IPS-18c (cell line): ENCODE measurements around the gene KCNIP1.

Experiments used
- H3K4me3 ChIP-seq: 2 replicates; pipeline ENCODE4 v1.7.0; 2013; ENCODE audit warnings: low read depth, mild to moderate bottlenecking, low read length, moderate library complexity; ENCODE audit not compliant: insufficient read depth
- H3K9me3 ChIP-seq: one replicate; pipeline ENCODE4 v1.6.1; 2013; ENCODE audit warnings: mild to moderate bottlenecking, low read length, moderate library complexity; ENCODE audit not compliant: control insufficient read depth, insufficient read depth

The KCNIP1 gene

GRCh38 chr5:170636801-170637477 is 133.1 kb downstream of the KCNIP1 start:
- H3K9me3 ChIP-seq = no peaks in the 10 kb centered on the region
- H3K4me3 ChIP-seq = no peak overlapping the region

- no peaks in the 10 kb centered on the region for H3K9me3 ChIP-seq
- H3K4me3 ChIP-seq = no peak overlapping the region
Measured at GRCh38 chr5:170638051-170638450, 134.2 kb downstream of the KCNIP1 start.

GRCh38 chr5:170638454-170639220 is 134.8 kb downstream of the KCNIP1 start:
- H3K9me3 ChIP-seq = no peaks in the 10 kb centered on the region
- no peak overlapping the region for H3K4me3 ChIP-seq

- Histone ChIP-seq H3K4me3 (0 out of 2 replicates have a peak overlapping the region, but pooled peaks have one; percentile 15), H3K9me3 (no peaks in the 10 kb centered on the region)
Measured at GRCh38 chr5:170639221-170639925, 135.6 kb downstream of the KCNIP1 start.

- Histone ChIP-seq H3K9me3 (no peaks in the 10 kb centered on the region), H3K4me3 (no peak overlapping the region)
Measured at GRCh38 chr5:170640731-170641588, 137.1 kb downstream of the KCNIP1 start.

- Histone ChIP-seq H3K9me3 (no peaks in the 10 kb centered on the region), H3K4me3 (no peak overlapping the region)
Measured at GRCh38 chr5:170641589-170642031, 137.8 kb downstream of the KCNIP1 start.

- no peaks in the 10 kb centered on the region for H3K9me3 ChIP-seq
- no peak overlapping the region for H3K4me3 ChIP-seq
Measured at GRCh38 chr5:170642066-170642735, 138.4 kb downstream of the KCNIP1 start.

GRCh38 chr5:170642776-170643436 is 139.1 kb downstream of the KCNIP1 start:
- Histone ChIP-seq H3K9me3 (no peaks in the 10 kb centered on the region), H3K4me3 (no peak overlapping the region)

- Histone ChIP-seq H3K4me3 (no peak overlapping the region), H3K9me3 (no peaks in the 10 kb centered on the region)
Measured at GRCh38 chr5:170643591-170643990, 139.8 kb downstream of the KCNIP1 start.

GRCh38 chr5:170644501-170644900 is 140.7 kb downstream of the KCNIP1 start:
- H3K9me3 ChIP-seq = no peaks in the 10 kb centered on the region
- no peak overlapping the region for H3K4me3 ChIP-seq

GRCh38 chr5:170648541-170648940 is 144.7 kb downstream of the KCNIP1 start:
- H3K4me3 ChIP-seq = no peak overlapping the region
- no peaks in the 10 kb centered on the region for H3K9me3 ChIP-seq

- H3K9me3 ChIP-seq = no peaks in the 10 kb centered on the region
Measured at GRCh38 chr5:170650850-170651249, 147.0 kb downstream of the KCNIP1 start.

GRCh38 chr5:170651604-170652277 is 147.9 kb downstream of the KCNIP1 start:
- H3K9me3 ChIP-seq = no peaks in the 10 kb centered on the region
- no peak overlapping the region for H3K4me3 ChIP-seq

More at GRCh38 chr5:170650850-170651249, 147.0 kb downstream of the KCNIP1 start:
- no peak overlapping the region for H3K4me3 ChIP-seq

GRCh38 chr5:170655476-170655875 is 151.7 kb downstream of the KCNIP1 start:
- Histone ChIP-seq H3K9me3 (no peaks in the 10 kb centered on the region), H3K4me3 (no peak overlapping the region)

GRCh38 chr5:170655920-170656319 is 152.1 kb downstream of the KCNIP1 start:
- H3K4me3 ChIP-seq = no peak overlapping the region
- no peaks in the 10 kb centered on the region for H3K9me3 ChIP-seq

GRCh38 chr5:170656346-170656745 is 152.5 kb downstream of the KCNIP1 start:
- Histone ChIP-seq H3K4me3 (no peak overlapping the region), H3K9me3 (no peaks in the 10 kb centered on the region)
